GM12878 (cell line): Measurements from ENCODE around the gene NOC2L.

Source experiments
- CREM ChIP-seq: IDR thresholded peaks from 2 replicates; pipeline ENCODE4 v1.6.1; 2014; ENCODE audit warnings: antibody characterized with exemption, low read depth
- GABPA ChIP-seq: IDR thresholded peaks from 2 replicates; pipeline ENCODE4 v1.6.1; 2014; ENCODE audit warnings: antibody characterized with exemption, low read depth, mild to moderate bottlenecking, inconsistent platforms
- MAX ChIP-seq: IDR thresholded peaks from 2 replicates; pipeline ENCODE4 v1.6.1; 2012; ENCODE audit warnings: low read depth, low read length, improper control_type of control experiment
- NR2C1 ChIP-seq: fragments of 450-650 bp; IDR thresholded peaks from 2 replicates; pipeline ENCODE4 v1.6.1; 2017; ENCODE audit warnings: antibody characterized with exemption, mild to moderate bottlenecking, moderate library complexity
- PAX8 ChIP-seq: fragments of 450-650 bp; IDR thresholded peaks from 2 replicates; pipeline ENCODE4 v1.6.1; 2017; ENCODE audit warnings: mild to moderate bottlenecking, moderate library complexity
- POLR2A ChIP-seq: IDR thresholded peaks from 2 replicates; pipeline ENCODE4 v1.6.1; 2011; ENCODE audit warnings: low read depth, mild to moderate bottlenecking, low read length
- SMC3 ChIP-seq: IDR thresholded peaks from 2 replicates; pipeline ENCODE4 v1.6.1; 2011; ENCODE audit warnings: low read length, improper control_type of control experiment, borderline replicate concordance
- SREBF2 ChIP-seq: IDR thresholded peaks from 2 replicates; pipeline ENCODE4 v1.6.1; 2012; ENCODE audit warnings: mild to moderate bottlenecking, low read length
- TAF1 ChIP-seq: IDR thresholded peaks from 2 replicates; pipeline ENCODE4 v1.6.1; 2011; ENCODE audit warnings: mild to moderate bottlenecking, low read depth, low read length, borderline replicate concordance
- ZNF384 ChIP-seq: IDR thresholded peaks from 2 replicates; pipeline ENCODE4 v1.6.1; 2012; ENCODE audit warnings: low read depth, mild to moderate bottlenecking, low read length, improper control_type of control experiment, borderline replicate concordance
- TF ChIP-seq, protein P1 (sequence below), 3 experiments: IDR thresholded peaks in 2 of 3; conservative IDR thresholded peaks in 1 of 3; 2 replicates each; pipeline ENCODE4 v1.5.1; 2011; ENCODE audit warnings: low read depth in 3 of 3, low read length in 3 of 3, mild to moderate bottlenecking in 3 of 3, control low read depth in 2 of 3, moderate library complexity in 2 of 3, inconsistent platforms in 1 of 3, mixed read lengths in 1 of 3; ENCODE audit not compliant: control insufficient read depth in 2 of 3, insufficient read depth in 1 of 3; ENCODE audit errors: extremely low read depth in 1 of 3
- TF ChIP-seq, protein P2 (sequence below): IDR thresholded peaks from 2 replicates; pipeline ENCODE4 v1.6.1; 2011; ENCODE audit warnings: low read depth, low read length, improper control_type of control experiment, borderline replicate concordance

DNA sequence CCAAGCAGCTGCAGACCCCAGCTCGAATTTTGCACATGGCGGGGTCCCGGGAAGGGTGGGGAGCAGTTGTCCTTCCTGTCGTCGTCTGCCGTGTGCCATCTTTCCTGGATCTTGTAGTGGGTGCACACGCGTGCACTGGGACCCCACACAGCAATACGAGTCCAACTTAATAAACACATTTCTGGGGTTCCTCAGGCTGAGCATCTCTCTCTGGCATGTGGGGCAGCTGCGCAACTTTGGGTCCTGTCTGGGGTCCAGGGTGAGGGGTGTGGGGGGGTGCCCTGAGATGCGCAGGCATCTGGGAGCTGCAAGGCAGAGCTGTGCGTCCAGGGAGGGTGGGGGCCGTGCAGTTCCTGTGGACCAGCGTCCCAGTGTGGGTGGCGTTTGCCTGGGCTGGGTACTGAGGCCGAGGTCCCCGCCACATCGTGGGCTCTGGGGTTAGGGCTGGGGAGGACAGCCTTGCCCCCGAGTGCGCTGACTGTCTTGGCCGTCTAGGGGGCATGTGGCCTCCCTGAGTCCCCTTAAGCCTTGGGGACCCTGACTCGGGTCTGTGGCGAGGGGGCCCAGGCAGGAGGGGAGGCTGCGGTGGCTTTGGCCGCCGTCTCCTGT, 6.6 kb upstream of the NOC2L start:
- TF ChIP-seq ZNF384 (no peak), MAX (no peak), POLR2A (no peak; the same call in 1 of the 2 replicates), SREBF2 (no peak), NR2C1 (no peak), TAF1 (no peak), GABPA (no peak), CREM (no peak), PAX8 (no peak), SMC3 (no peak)
- TF ChIP-seq, protein P1, sequence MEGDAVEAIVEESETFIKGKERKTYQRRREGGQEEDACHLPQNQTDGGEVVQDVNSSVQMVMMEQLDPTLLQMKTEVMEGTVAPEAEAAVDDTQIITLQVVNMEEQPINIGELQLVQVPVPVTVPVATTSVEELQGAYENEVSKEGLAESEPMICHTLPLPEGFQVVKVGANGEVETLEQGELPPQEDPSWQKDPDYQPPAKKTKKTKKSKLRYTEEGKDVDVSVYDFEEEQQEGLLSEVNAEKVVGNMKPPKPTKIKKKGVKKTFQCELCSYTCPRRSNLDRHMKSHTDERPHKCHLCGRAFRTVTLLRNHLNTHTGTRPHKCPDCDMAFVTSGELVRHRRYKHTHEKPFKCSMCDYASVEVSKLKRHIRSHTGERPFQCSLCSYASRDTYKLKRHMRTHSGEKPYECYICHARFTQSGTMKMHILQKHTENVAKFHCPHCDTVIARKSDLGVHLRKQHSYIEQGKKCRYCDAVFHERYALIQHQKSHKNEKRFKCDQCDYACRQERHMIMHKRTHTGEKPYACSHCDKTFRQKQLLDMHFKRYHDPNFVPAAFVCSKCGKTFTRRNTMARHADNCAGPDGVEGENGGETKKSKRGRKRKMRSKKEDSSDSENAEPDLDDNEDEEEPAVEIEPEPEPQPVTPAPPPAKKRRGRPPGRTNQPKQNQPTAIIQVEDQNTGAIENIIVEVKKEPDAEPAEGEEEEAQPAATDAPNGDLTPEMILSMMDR (IDR thresholded peaks at IDR 0.05 in 2 of 3, conservative IDR thresholded peaks at IDR 0.05 in 1 of 3; ENCODE audit: control insufficient read depth in 2 of 3, extremely low read depth in 1 of 3, insufficient read depth in 1 of 3, low read depth in 3 of 3, low read length in 3 of 3): no peak
- TF ChIP-seq, protein P2, sequence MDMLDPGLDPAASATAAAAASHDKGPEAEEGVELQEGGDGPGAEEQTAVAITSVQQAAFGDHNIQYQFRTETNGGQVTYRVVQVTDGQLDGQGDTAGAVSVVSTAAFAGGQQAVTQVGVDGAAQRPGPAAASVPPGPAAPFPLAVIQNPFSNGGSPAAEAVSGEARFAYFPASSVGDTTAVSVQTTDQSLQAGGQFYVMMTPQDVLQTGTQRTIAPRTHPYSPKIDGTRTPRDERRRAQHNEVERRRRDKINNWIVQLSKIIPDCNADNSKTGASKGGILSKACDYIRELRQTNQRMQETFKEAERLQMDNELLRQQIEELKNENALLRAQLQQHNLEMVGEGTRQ: no peak
